HEK293 (cell line): ENCODE data around the gene GNMT.

Experiments used
- CTCF ChIA-PET: fragments of 350-600 bp; formaldehyde crosslinking; extraction: SDS; loops from one replicate; lab custom pipeline; 2021; ENCODE audit warnings: antibody characterized with exemption; lab: Yijun Ruan, JAX
- POLR2A ChIA-PET: fragments of 300-600 bp; formaldehyde crosslinking; extraction: SDS; loops from one replicate; lab custom pipeline; 2020; ENCODE audit warnings: antibody characterized with exemption, inconsistent platforms; lab: Yijun Ruan, JAX
- H3K27ac ChIP-seq: fragments of 200-500 bp; sonication (Bioruptor generic); 2 replicates; pipeline ENCODE4 v1.5.1; 2014; ENCODE audit warnings: low read depth, low read length, control low read depth, inconsistent platforms; ENCODE audit errors: extremely low read depth
- H3K36me3 ChIP-seq, 2 experiments: fragments of 200-500 bp in 1 of 2; sonication (Bioruptor generic) in 1 of 2; 1 replicate in 1 of 2; 2 replicates in 1 of 2; pipeline ENCODE4 v1.5.1; 2014 to 2017; ENCODE audit warnings: inconsistent platforms in 2 of 2, low read length in 2 of 2; ENCODE audit not compliant: control insufficient read depth in 2 of 2, insufficient read depth in 1 of 2
- H3K4me1 ChIP-seq: fragments of 200-500 bp; sonication (Bioruptor generic); 2 replicates; pipeline ENCODE4 v1.5.1; 2014; ENCODE audit warnings: mild to moderate bottlenecking, low read length, inconsistent platforms; ENCODE audit not compliant: control insufficient read depth, insufficient read depth
- H3K4me3 ChIP-seq: 2 replicates; pipeline ENCODE4 v1.5.1; 2011; ENCODE audit warnings: low read depth, mild to moderate bottlenecking, control low read depth, low read length, moderate library complexity
- H3K9me3 ChIP-seq: fragments of 200-500 bp; sonication (Bioruptor generic); 2 replicates; pipeline ENCODE4 v1.5.1; 2014; ENCODE audit warnings: low read depth, low read length, inconsistent platforms; ENCODE audit not compliant: control insufficient read depth, insufficient read depth
- EGR2 ChIP-seq: fragments of 450-650 bp; formaldehyde crosslinking; IDR thresholded peaks from 2 replicates; pipeline ENCODE4 v1.5.1; 2016; ENCODE audit warnings: low read depth, missing biosample characterization, missing genetic modification characterization
- FEZF1 ChIP-seq: fragments of 450-650 bp; formaldehyde crosslinking; IDR thresholded peaks from 2 replicates; pipeline ENCODE4 v1.5.1; 2016; ENCODE audit warnings: missing biosample characterization, missing genetic modification characterization
- KLF1 ChIP-seq: fragments of 450-650 bp; formaldehyde crosslinking; IDR thresholded peaks from 2 replicates; pipeline ENCODE4 v1.5.1; 2016; ENCODE audit warnings: missing biosample characterization, missing genetic modification characterization
- KLF7 ChIP-seq: fragments of 450-650 bp; formaldehyde crosslinking; IDR thresholded peaks from 2 replicates; pipeline ENCODE4 v1.5.1; 2016; ENCODE audit warnings: missing biosample characterization, missing genetic modification characterization, borderline replicate concordance
- MYNN ChIP-seq: fragments of 450-650 bp; formaldehyde crosslinking; IDR thresholded peaks from 2 replicates; pipeline ENCODE4 v1.5.1; 2016; ENCODE audit warnings: missing biosample characterization, missing genetic modification characterization, borderline replicate concordance
- PRDM1 ChIP-seq: fragments of 450-650 bp; formaldehyde crosslinking; IDR thresholded peaks from 2 replicates; pipeline ENCODE4; 2016; ENCODE audit warnings: missing biosample characterization, missing genetic modification characterization
- SCRT2 ChIP-seq: fragments of 450-650 bp; formaldehyde crosslinking; IDR thresholded peaks from 2 replicates; pipeline ENCODE4 v1.5.1; 2016; ENCODE audit warnings: missing biosample characterization, missing genetic modification characterization
- ZBTB17 ChIP-seq: fragments of 450-650 bp; formaldehyde crosslinking; IDR thresholded peaks from 2 replicates; pipeline ENCODE4 v1.5.1; 2016; ENCODE audit warnings: missing biosample characterization, missing genetic modification characterization
- ZEB2 ChIP-seq: fragments of 450-650 bp; formaldehyde crosslinking; IDR thresholded peaks from 2 replicates; pipeline ENCODE4 v1.5.1; 2016; ENCODE audit warnings: missing biosample characterization, missing genetic modification characterization
- ZFHX2 ChIP-seq: fragments of 450-650 bp; formaldehyde crosslinking; conservative IDR thresholded peaks from 2 replicates; pipeline ENCODE4 v1.5.1; 2016; ENCODE audit warnings: missing biosample characterization, missing genetic modification characterization
- ZFP41 ChIP-seq: fragments of 450-650 bp; formaldehyde crosslinking; IDR thresholded peaks from 2 replicates; pipeline ENCODE4 v1.5.1; 2016; ENCODE audit warnings: missing biosample characterization, missing genetic modification characterization, borderline replicate concordance
- ZNF132 ChIP-seq: fragments of 450-650 bp; formaldehyde crosslinking; IDR thresholded peaks from 2 replicates; pipeline ENCODE4 v1.5.1; 2017; ENCODE audit warnings: missing biosample characterization, missing genetic modification characterization, borderline replicate concordance
- ZNF2 ChIP-seq: fragments of 450-650 bp; formaldehyde crosslinking; IDR thresholded peaks from 2 replicates; pipeline ENCODE4 v1.5.1; 2016; ENCODE audit warnings: missing biosample characterization, missing genetic modification characterization
- ZNF223 ChIP-seq: fragments of 450-650 bp; formaldehyde crosslinking; IDR thresholded peaks from 2 replicates; pipeline ENCODE4 v1.5.1; 2016; ENCODE audit warnings: missing biosample characterization, missing genetic modification characterization
- ZNF23 ChIP-seq: fragments of 450-650 bp; formaldehyde crosslinking; IDR thresholded peaks from 2 replicates; pipeline ENCODE4 v1.5.1; 2016; ENCODE audit warnings: missing biosample characterization, missing genetic modification characterization, borderline replicate concordance
- ZNF37A ChIP-seq: fragments of 450-650 bp; IDR thresholded peaks from 2 replicates; pipeline ENCODE4 v1.5.1; 2018; ENCODE audit warnings: missing biosample characterization, missing genetic modification characterization
- ZNF473 ChIP-seq: fragments of 450-650 bp; formaldehyde crosslinking; IDR thresholded peaks from 2 replicates; pipeline ENCODE4 v1.5.1; 2017; ENCODE audit warnings: missing biosample characterization, missing genetic modification characterization
- ZNF513 ChIP-seq: fragments of 450-650 bp; IDR thresholded peaks from 2 replicates; pipeline ENCODE4 v1.5.1; 2018; ENCODE audit warnings: missing biosample characterization, missing genetic modification characterization
- ZNF660 ChIP-seq: fragments of 450-650 bp; IDR thresholded peaks from 2 replicates; pipeline ENCODE4 v1.5.1; 2018; ENCODE audit warnings: missing biosample characterization, mild to moderate bottlenecking, missing genetic modification characterization
- ZNF768 ChIP-seq: fragments of 450-650 bp; formaldehyde crosslinking; IDR thresholded peaks from 2 replicates; pipeline ENCODE4 v1.5.1; 2018; ENCODE audit warnings: missing biosample characterization, mild to moderate bottlenecking, missing genetic modification characterization
- ZNF776 ChIP-seq: fragments of 450-650 bp; formaldehyde crosslinking; IDR thresholded peaks from 2 replicates; pipeline ENCODE4 v1.5.0; 2017; ENCODE audit warnings: missing biosample characterization, missing genetic modification characterization, borderline replicate concordance
- TF ChIP-seq, protein P1 (sequence below): fragments of 450-650 bp; formaldehyde crosslinking; IDR thresholded peaks from 2 replicates; pipeline ENCODE4 v1.5.1; 2016; ENCODE audit warnings: missing biosample characterization, missing genetic modification characterization, borderline replicate concordance
- TF ChIP-seq, protein P2 (sequence below): fragments of 450-650 bp; formaldehyde crosslinking; IDR thresholded peaks from 2 replicates; pipeline ENCODE4 v1.5.1; 2016; ENCODE audit warnings: missing biosample characterization, missing genetic modification characterization

Gene GNMT

DNA sequence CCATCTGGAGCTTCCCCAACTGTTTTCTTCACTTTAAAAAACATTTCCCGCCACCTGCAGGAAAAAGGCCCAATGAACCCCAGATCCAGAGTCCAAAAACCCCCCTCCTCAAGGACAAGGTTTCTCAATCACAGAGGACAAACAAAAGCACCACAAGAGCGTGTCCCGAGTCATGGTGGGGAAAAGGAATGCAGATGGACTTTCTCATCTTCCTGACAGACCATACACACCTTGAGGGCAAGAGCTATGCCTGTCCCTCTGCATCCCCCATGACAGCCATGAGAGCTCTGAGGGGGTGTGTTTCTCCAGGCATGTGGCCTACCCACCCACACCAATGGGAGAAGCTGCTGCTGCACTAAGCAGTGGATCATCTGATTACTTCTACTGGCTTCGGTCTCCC, 9.4 kb downstream of the GNMT start:
- POLR2A ChIA-PET = interaction anchor here (2.0 to 4.2 kb wide), 2 partner anchors 9 to 14 kb away, joined by 7 to 20 read pairs; partner anchors contain the start of genes PEX6 and PPP2R5D
- H3K4me3 ChIP-seq = no peak overlapping the region
- H3K27ac ChIP-seq = no peak overlapping the region
- no peaks in the 10 kb centered on the region for H3K4me1 ChIP-seq
- H3K9me3 ChIP-seq = no peaks in the 10 kb centered on the region
- H3K36me3 ChIP-seq = peaks cover 0 to 42% of the 10 kb centered on the region in 2 experiments; a peak in 2 of 3 replicates
- TF ChIP-seq, protein P1, sequence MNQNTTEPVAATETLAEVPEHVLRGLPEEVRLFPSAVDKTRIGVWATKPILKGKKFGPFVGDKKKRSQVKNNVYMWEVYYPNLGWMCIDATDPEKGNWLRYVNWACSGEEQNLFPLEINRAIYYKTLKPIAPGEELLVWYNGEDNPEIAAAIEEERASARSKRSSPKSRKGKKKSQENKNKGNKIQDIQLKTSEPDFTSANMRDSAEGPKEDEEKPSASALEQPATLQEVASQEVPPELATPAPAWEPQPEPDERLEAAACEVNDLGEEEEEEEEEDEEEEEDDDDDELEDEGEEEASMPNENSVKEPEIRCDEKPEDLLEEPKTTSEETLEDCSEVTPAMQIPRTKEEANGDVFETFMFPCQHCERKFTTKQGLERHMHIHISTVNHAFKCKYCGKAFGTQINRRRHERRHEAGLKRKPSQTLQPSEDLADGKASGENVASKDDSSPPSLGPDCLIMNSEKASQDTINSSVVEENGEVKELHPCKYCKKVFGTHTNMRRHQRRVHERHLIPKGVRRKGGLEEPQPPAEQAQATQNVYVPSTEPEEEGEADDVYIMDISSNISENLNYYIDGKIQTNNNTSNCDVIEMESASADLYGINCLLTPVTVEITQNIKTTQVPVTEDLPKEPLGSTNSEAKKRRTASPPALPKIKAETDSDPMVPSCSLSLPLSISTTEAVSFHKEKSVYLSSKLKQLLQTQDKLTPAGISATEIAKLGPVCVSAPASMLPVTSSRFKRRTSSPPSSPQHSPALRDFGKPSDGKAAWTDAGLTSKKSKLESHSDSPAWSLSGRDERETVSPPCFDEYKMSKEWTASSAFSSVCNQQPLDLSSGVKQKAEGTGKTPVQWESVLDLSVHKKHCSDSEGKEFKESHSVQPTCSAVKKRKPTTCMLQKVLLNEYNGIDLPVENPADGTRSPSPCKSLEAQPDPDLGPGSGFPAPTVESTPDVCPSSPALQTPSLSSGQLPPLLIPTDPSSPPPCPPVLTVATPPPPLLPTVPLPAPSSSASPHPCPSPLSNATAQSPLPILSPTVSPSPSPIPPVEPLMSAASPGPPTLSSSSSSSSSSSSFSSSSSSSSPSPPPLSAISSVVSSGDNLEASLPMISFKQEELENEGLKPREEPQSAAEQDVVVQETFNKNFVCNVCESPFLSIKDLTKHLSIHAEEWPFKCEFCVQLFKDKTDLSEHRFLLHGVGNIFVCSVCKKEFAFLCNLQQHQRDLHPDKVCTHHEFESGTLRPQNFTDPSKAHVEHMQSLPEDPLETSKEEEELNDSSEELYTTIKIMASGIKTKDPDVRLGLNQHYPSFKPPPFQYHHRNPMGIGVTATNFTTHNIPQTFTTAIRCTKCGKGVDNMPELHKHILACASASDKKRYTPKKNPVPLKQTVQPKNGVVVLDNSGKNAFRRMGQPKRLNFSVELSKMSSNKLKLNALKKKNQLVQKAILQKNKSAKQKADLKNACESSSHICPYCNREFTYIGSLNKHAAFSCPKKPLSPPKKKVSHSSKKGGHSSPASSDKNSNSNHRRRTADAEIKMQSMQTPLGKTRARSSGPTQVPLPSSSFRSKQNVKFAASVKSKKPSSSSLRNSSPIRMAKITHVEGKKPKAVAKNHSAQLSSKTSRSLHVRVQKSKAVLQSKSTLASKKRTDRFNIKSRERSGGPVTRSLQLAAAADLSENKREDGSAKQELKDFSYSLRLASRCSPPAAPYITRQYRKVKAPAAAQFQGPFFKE (tag by site-specific recombination) = no peak
- TF ChIP-seq EGR2 (tag by site-specific recombination) = 0 out of 2 replicates have a peak, but pooled peaks have one; percentile 33
- TF ChIP-seq ZNF37A (tag by site-specific recombination) = no peak
- no peak for TF ChIP-seq ZNF768 (tag by site-specific recombination)
- TF ChIP-seq ZFHX2 (tag by site-specific recombination) = 0 out of 2 replicates have a peak, but pooled peaks have one; percentile 22
- TF ChIP-seq ZNF223 (tag by site-specific recombination) = no peak
- CTCF ChIA-PET = no interaction called here

GRCh38 chr6:42970871-42971612, 10.5 kb downstream of the GNMT start:
- Histone ChIP-seq H3K9me3 (no peaks in the 10 kb centered on the region), H3K36me3 (peaks cover 0 to 35% of the 10 kb centered on the region in 2 experiments; a peak in 2 of 3 replicates), H3K27ac (no peak overlapping the region), H3K4me1 (no peaks in the 10 kb centered on the region), H3K4me3 (no peak overlapping the region)
- POLR2A ChIA-PET = interaction anchor here (0.5 to 4.2 kb wide), 9 partner anchors 8 to 83 kb away, joined by 3 to 20 read pairs (median 5); partner anchors contain the start of genes CNPY3, CUL7, KLHDC3 and PEX6
- CTCF ChIA-PET = interaction anchor here (0.5 to 1.6 kb wide), 5 partner anchors 10 to 363 kb away, joined by 3 to 7 read pairs (median 4); no protein-coding TSS in a partner anchor
- TF ChIP-seq ZNF23 = no peak
- TF ChIP-seq ZNF776 (tag by site-specific recombination) = no peak
- peak; percentile 74 for TF ChIP-seq ZBTB17
- TF ChIP-seq, protein P2, sequence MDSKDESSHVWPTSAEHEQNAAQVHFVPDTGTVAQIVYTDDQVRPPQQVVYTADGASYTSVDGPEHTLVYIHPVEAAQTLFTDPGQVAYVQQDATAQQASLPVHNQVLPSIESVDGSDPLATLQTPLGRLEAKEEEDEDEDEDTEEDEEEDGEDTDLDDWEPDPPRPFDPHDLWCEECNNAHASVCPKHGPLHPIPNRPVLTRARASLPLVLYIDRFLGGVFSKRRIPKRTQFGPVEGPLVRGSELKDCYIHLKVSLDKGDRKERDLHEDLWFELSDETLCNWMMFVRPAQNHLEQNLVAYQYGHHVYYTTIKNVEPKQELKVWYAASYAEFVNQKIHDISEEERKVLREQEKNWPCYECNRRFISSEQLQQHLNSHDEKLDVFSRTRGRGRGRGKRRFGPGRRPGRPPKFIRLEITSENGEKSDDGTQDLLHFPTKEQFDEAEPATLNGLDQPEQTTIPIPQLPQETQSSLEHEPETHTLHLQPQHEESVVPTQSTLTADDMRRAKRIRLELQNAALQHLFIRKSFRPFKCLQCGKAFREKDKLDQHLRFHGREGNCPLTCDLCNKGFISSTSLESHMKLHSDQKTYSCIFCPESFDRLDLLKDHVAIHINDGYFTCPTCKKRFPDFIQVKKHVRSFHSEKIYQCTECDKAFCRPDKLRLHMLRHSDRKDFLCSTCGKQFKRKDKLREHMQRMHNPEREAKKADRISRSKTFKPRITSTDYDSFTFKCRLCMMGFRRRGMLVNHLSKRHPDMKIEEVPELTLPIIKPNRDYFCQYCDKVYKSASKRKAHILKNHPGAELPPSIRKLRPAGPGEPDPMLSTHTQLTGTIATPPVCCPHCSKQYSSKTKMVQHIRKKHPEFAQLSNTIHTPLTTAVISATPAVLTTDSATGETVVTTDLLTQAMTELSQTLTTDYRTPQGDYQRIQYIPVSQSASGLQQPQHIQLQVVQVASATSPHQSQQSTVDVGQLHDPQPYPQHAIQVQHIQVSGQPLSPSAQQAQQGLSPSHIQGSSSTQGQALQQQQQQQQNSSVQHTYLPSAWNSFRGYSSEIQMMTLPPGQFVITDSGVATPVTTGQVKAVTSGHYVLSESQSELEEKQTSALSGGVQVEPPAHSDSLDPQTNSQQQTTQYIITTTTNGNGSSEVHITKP = peak; percentile 95
- 0 out of 2 replicates have a peak, but pooled peaks have one; percentile 14 for TF ChIP-seq PRDM1
- TF ChIP-seq MYNN (tag by site-specific recombination) = no peak
- TF ChIP-seq ZNF513 (tag by site-specific recombination) = no peak
- TF ChIP-seq SCRT2 = peak; percentile 76
- TF ChIP-seq FEZF1 (tag by site-specific recombination) = no peak
- no peak for TF ChIP-seq ZNF660 (tag by site-specific recombination)
- 0 out of 2 replicates have a peak, but pooled peaks have one; percentile 34 for TF ChIP-seq ZEB2
- TF ChIP-seq KLF1 (tag by site-specific recombination) = no peak
- TF ChIP-seq ZNF132 (tag by site-specific recombination) = no peak
- no peak for TF ChIP-seq ZNF473 (tag by site-specific recombination)
- no peak for TF ChIP-seq ZNF2
- TF ChIP-seq ZFP41 (tag by site-specific recombination) = no peak
- no peak for TF ChIP-seq KLF7 (tag by site-specific recombination)
